Ishikawa (cell line): ENCODE data around the gene GLI3.

Experiments used
- EGR1 ChIP-seq: IDR thresholded peaks from 2 replicates; pipeline ENCODE4 v1.6.1; 2012
- EP300 ChIP-seq: IDR thresholded peaks from 2 replicates; pipeline ENCODE4 v1.6.1; 2012; ENCODE audit warnings: borderline replicate concordance
- NFIC ChIP-seq: IDR thresholded peaks from 2 replicates; pipeline ENCODE4 v1.6.1; 2012
- YY1 ChIP-seq: IDR thresholded peaks from 2 replicates; pipeline ENCODE4 v1.6.1; 2012; ENCODE audit warnings: low read depth

GRCh38 chr7:42227936-42228591 lies 8.9 kb downstream of the GLI3 start:
- TF ChIP-seq NFIC (no peak), EP300 (no peak), YY1 (no peak), EGR1 (no peak)
